RWPE1 (cell line): ENCODE results near the gene PCMTD2.

ENCODE experiments used
- CTCF ChIA-PET: fragments of 350-600 bp; sonication (Branson Sonifier 250); formaldehyde crosslinking; extraction: SDS; loops from one replicate; lab custom pipeline; 2021; lab: Yijun Ruan, JAX
- POLR2A ChIA-PET: fragments of 400-600 bp; formaldehyde crosslinking; extraction: SDS; loops from one replicate; lab custom pipeline; 2020; ENCODE audit warnings: antibody characterized with exemption; ENCODE audit not compliant: low non-redundant PET; lab: Yijun Ruan, JAX
- DNase-seq: peaks from one replicate; pipeline ENCODE4 v3.0.0; 2012; ENCODE audit warnings: low spot score
- H3K27ac ChIP-seq: fragments of 450-650 bp; 2 replicates; pipeline ENCODE4 v1.5.1; 2017
- CTCF ChIP-seq: fragments of 450-650 bp; conservative IDR thresholded peaks from 2 replicates; pipeline ENCODE4 v1.5.1; 2017; ENCODE audit warnings: low read depth, mild to moderate bottlenecking

The PCMTD2 gene

GRCh38 chr20:64222851-64223525 lies 32.6 kb upstream of the PCMTD2 start:
- no peak for DNase-seq
- POLR2A ChIA-PET, result no interaction called here
- H3K27ac ChIP-seq, result peak overlapping the region; percentile 68
- CTCF ChIA-PET, result interaction anchor here (0.5 to 0.7 kb wide), 3 partner anchors 8 to 408 kb away, joined by 3 to 6 read pairs (median 4); no protein-coding TSS in a partner anchor
- TF ChIP-seq CTCF, result no peak

GRCh38 chr20:64223526-64224067 lies 32.0 kb upstream of the PCMTD2 start:
- CTCF ChIA-PET, result no interaction called here
- no peak for TF ChIP-seq CTCF
- no peak for DNase-seq
- POLR2A ChIA-PET, result no interaction called here
- H3K27ac ChIP-seq, result no peak overlapping the region

- CTCF ChIA-PET, result interaction anchor here (0.7 kb wide), 1 partner anchor 22 kb away, joined by 4 read pairs; no protein-coding TSS in a partner anchor
- POLR2A ChIA-PET, result no interaction called here
- H3K27ac ChIP-seq, result peak overlapping the region; percentile 4; the same call in 1 of the 2 replicates
- TF ChIP-seq CTCF, result no peak
- peak; percentile 64 for DNase-seq
Observed at GRCh38 chr20:64224351-64225170, 31.0 kb upstream of the PCMTD2 start.

- DNase-seq, result no peak
- CTCF ChIA-PET, result interaction anchor here (0.7 kb wide), 1 partner anchor 23 kb away, joined by 4 read pairs; no protein-coding TSS in a partner anchor
- POLR2A ChIA-PET, result no interaction called here
- no peak for TF ChIP-seq CTCF
- H3K27ac ChIP-seq, result no peak overlapping the region
Observed at GRCh38 chr20:64225171-64225595, 30.4 kb upstream of the PCMTD2 start.

- H3K27ac ChIP-seq, result no peak overlapping the region
- no peak for TF ChIP-seq CTCF
- ChIA-PET POLR2A (no interaction called here), CTCF (no interaction called here)
- DNase-seq, result no peak
Observed at GRCh38 chr20:64225828-64226598, 29.5 kb upstream of the PCMTD2 start.
